ENCODE data around the gene HDAC10. TPM values are rescaled to one million over a fixed set of nuclear protein-coding genes. Genes with fewer than 3 reads are reported as not detected.
A peak's percentile ranks its signal among the peaks of the same experiment; 100 is the strongest.

Gene HDAC10
- total RNA-seq, 1 donor from 2014 or later = 5.4 TPM

DNA sequence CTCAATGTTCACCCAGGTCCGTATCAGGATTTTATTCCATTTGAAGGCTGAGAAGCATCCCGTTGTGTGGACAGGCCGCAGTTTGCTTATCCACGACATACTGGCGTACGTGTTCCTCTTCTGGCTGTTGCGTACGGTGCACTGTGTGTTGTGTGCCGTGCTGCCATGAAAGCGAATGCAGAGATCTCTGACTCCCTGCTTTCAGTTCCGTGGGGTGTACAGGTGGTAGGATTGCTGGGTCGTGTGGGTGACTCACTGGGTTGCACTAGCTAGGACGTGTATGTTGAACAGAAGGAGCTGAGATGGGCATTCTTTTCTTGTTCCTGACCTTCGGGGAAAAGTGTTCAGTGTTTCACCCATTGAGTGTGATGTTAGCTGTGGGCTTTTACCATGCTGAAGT lies 39.9 kb downstream of the HDAC10 start:
- no peaks in the 10 kb centered on the region for H3K4me1 ChIP-seq
- peaks cover 20% of the 10 kb centered on the region for H4K20me1 ChIP-seq (ENCODE audit: low read depth)
- peaks cover 4% of the 10 kb centered on the region for H3F3A ChIP-seq (ENCODE audit: low read depth)
- DNase-seq (ENCODE audit: low spot score) = no peak
- TF ChIP-seq EZH2 (IDR thresholded peaks at IDR 0.05) (no peak), EZH2phosphoT487 (IDR thresholded peaks at IDR 0.05) (no peak)
- TF ChIP-seq, protein P1, sequence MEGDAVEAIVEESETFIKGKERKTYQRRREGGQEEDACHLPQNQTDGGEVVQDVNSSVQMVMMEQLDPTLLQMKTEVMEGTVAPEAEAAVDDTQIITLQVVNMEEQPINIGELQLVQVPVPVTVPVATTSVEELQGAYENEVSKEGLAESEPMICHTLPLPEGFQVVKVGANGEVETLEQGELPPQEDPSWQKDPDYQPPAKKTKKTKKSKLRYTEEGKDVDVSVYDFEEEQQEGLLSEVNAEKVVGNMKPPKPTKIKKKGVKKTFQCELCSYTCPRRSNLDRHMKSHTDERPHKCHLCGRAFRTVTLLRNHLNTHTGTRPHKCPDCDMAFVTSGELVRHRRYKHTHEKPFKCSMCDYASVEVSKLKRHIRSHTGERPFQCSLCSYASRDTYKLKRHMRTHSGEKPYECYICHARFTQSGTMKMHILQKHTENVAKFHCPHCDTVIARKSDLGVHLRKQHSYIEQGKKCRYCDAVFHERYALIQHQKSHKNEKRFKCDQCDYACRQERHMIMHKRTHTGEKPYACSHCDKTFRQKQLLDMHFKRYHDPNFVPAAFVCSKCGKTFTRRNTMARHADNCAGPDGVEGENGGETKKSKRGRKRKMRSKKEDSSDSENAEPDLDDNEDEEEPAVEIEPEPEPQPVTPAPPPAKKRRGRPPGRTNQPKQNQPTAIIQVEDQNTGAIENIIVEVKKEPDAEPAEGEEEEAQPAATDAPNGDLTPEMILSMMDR (IDR thresholded peaks at IDR 0.05) = no peak
- H3K4me3 ChIP-seq = no peak overlapping the region
- H3K79me2 ChIP-seq (ENCODE audit: low read depth) = peaks cover 13% of the 10 kb centered on the region
- Mint-ChIP-seq H3K27ac (peak overlapping the region; percentile 28), H3K9me3 (no peaks in the 10 kb centered on the region), H3K4me1 (peaks cover 7% of the 10 kb centered on the region), H3K27me3 (ENCODE audit: insufficient read depth, low read depth) (peaks cover 4% of the 10 kb centered on the region), H3K36me3 (peaks cover 30% of the 10 kb centered on the region), H3K4me3 (no peak overlapping the region)
- no peak overlapping the region for H3K27ac ChIP-seq
- H3K36me3 ChIP-seq = no peaks in the 10 kb centered on the region
- no peak overlapping the region for H3K4me2 ChIP-seq
- no peaks in the 10 kb centered on the region for H3K9me3 ChIP-seq (ENCODE audit: low read depth)
- no peak overlapping the region for H3K9ac ChIP-seq
- H3K27me3 ChIP-seq = no peaks in the 10 kb centered on the region
- H2AFZ ChIP-seq (replicated peaks) = no peak overlapping the region

- Histone ChIP-seq H3K27me3 (no peaks in the 10 kb centered on the region), H3F3A (ENCODE audit: low read depth) (peaks cover 4% of the 10 kb centered on the region), H3K4me1 (no peaks in the 10 kb centered on the region), H3K79me2 (ENCODE audit: low read depth) (peaks cover 13% of the 10 kb centered on the region), H4K20me1 (ENCODE audit: low read depth) (peaks cover 24% of the 10 kb centered on the region), H3K36me3 (no peaks in the 10 kb centered on the region), H3K9me3 (ENCODE audit: low read depth) (no peaks in the 10 kb centered on the region), H3K4me3 (no peak overlapping the region), H2AFZ (replicated peaks) (no peak overlapping the region), H3K4me2 (no peak overlapping the region), H3K27ac (no peak overlapping the region), H3K9ac (no peak overlapping the region)
- Mint-ChIP-seq H3K36me3 (peaks cover 27% of the 10 kb centered on the region), H3K27ac (peak overlapping the region; percentile 28), H3K4me3 (no peak overlapping the region), H3K27me3 (ENCODE audit: insufficient read depth, low read depth) (peaks cover 4% of the 10 kb centered on the region), H3K4me1 (peaks cover 7% of the 10 kb centered on the region), H3K9me3 (no peaks in the 10 kb centered on the region)
- TF ChIP-seq EZH2 (IDR thresholded peaks at IDR 0.05) (no peak), EZH2phosphoT487 (IDR thresholded peaks at IDR 0.05) (no peak)
- TF ChIP-seq, protein P1 (IDR thresholded peaks at IDR 0.05) = no peak
- no peak for DNase-seq (ENCODE audit: low spot score)
Observed at GRCh38 chr22:50210378-50211139, 40.5 kb downstream of the HDAC10 start.

DNA sequence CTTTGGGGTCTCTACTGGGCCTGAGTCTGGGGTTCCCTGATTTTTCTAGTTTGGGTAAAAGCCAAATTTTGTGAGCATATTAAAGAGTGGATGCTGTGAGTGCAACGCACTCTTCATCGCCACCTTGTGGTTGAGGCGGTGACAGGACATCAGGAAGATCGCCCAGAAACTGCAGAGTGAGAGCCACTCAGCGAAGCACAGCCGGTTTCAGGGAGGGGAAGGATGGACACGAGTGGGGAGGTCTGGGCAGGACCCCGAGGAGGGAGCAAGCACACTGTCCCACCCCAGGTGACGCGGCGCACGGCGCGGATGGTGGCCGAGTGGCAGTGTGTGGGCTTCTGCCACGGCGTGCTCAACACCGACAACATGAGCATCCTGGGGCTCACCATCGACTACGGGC lies 41.2 kb downstream of the HDAC10 start:
- Histone ChIP-seq H2AFZ (replicated peaks) (no peak overlapping the region), H3K4me2 (no peak overlapping the region), H3K36me3 (no peaks in the 10 kb centered on the region), H3K9me3 (ENCODE audit: low read depth) (no peaks in the 10 kb centered on the region), H4K20me1 (ENCODE audit: low read depth) (peaks cover 27% of the 10 kb centered on the region), H3K4me1 (no peaks in the 10 kb centered on the region), H3F3A (ENCODE audit: low read depth) (peaks cover 4% of the 10 kb centered on the region), H3K4me3 (no peak overlapping the region), H3K27me3 (no peaks in the 10 kb centered on the region), H3K79me2 (ENCODE audit: low read depth) (peaks cover 13% of the 10 kb centered on the region), H3K9ac (no peak overlapping the region), H3K27ac (no peak overlapping the region)
- Mint-ChIP-seq H3K4me1 (peaks cover 7% of the 10 kb centered on the region), H3K27me3 (ENCODE audit: insufficient read depth, low read depth) (peaks cover 2% of the 10 kb centered on the region), H3K4me3 (peak overlapping the region; percentile 12), H3K36me3 (peaks cover 30% of the 10 kb centered on the region), H3K27ac (peak overlapping the region; percentile 50), H3K9me3 (no peaks in the 10 kb centered on the region)
- TF ChIP-seq, protein P1 (IDR thresholded peaks at IDR 0.05) = peak; percentile 82
- TF ChIP-seq EZH2phosphoT487 (IDR thresholded peaks at IDR 0.05) = no peak
- TF ChIP-seq EZH2 (IDR thresholded peaks at IDR 0.05) = no peak
- DNase-seq (ENCODE audit: low spot score) = peak; percentile 65

All from neural progenitor cell (in vitro differentiated cells).